ENCODE data around the gene C6. TPM values are rescaled to one million over a fixed set of nuclear protein-coding genes. Genes with fewer than 3 reads are reported as not detected.
"Not testable (repeated sequence)": the region's sequence is repeated elsewhere in the genome, so short reads cannot be mapped to it uniquely, and the experiment has no call there.

Gene C6
- total and polyA plus RNA-seq, 7 donors = 0.41 to 5.3 (median 1.9) TPM

DNA sequence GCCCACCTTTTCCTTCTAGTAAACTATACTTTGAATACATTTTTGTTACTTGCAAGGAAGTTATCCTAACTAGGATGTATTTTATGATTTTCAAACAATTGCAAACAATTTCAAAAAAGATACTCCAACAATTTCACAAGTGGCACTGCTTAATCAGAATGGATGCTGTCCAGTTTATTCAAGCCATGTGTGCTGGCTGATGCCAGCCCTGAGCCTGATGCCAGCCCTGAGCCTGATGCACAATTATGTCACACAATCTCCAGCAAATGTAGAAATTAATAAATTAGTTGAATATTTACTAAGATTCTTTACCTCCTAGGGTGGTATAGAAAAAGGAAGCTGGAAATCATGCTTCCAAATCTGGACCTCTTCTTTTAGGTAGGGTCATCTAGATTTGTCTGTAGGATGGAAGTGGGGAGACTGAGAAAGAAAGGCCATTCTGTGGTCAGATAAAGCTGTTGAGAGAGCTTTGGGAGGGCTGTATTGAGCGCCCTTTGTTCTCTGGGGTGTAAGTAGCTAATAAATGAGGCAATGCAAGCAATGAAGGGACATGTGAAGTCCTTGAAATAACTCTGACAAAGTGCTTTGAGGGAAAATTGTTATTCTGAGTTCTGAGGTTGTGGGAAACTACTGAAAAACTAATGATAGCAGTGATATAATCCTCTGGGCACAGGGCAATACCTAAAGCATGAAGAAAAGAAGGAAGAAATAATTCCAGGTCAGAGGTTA, 5.8 kb upstream of the C6 start:
- Histone ChIP-seq H3K27ac (peak overlapping the region; percentile 1 to 49 (median 46)), H3K36me3 (no peaks in the 10 kb centered on the region), H3K4me1 (no peaks in the 10 kb centered on the region), H3K27me3 (no peaks in the 10 kb centered on the region), H3K9me3 (no peaks in the 10 kb centered on the region), H3K4me3 (no peak overlapping the region)
- TF ChIP-seq, protein P1, sequence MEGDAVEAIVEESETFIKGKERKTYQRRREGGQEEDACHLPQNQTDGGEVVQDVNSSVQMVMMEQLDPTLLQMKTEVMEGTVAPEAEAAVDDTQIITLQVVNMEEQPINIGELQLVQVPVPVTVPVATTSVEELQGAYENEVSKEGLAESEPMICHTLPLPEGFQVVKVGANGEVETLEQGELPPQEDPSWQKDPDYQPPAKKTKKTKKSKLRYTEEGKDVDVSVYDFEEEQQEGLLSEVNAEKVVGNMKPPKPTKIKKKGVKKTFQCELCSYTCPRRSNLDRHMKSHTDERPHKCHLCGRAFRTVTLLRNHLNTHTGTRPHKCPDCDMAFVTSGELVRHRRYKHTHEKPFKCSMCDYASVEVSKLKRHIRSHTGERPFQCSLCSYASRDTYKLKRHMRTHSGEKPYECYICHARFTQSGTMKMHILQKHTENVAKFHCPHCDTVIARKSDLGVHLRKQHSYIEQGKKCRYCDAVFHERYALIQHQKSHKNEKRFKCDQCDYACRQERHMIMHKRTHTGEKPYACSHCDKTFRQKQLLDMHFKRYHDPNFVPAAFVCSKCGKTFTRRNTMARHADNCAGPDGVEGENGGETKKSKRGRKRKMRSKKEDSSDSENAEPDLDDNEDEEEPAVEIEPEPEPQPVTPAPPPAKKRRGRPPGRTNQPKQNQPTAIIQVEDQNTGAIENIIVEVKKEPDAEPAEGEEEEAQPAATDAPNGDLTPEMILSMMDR (IDR thresholded peaks at IDR 0.05) = no peak
- no peak for TF ChIP-seq POLR2AphosphoS5 (IDR thresholded peaks at IDR 0.05)
- DNase-seq = no peak
- intact Hi-C loops (cut with DNase I) = no loop called here
- WGBS, 2 donors = 69 to 84% methylated on average over 1 of the region's 1 CpG

DNA sequence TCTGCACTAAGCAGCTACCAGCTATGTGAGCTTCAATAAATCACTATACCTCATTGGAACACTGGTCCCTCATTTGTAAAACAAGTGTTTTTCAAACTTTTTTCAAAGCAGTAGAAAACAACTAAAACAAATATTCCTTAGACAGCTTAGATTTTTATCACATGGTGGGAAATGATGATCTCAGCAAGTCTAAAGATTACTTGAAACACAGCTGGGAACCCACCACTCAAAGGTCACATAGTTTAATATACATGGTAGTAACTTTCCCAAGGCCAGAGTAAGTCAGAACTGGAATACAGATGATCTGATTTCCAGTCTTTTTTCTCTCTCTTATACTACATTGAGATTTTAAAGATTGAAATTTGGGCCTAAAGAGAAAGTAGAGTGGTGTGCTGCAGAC, 850 bp upstream of the C6 start:
- no peaks in the 10 kb centered on the region for H3K27me3 ChIP-seq
- H3K27ac ChIP-seq = no peak overlapping the region
- no peak overlapping the region for H3K4me3 ChIP-seq
- no peaks in the 10 kb centered on the region for H3K4me1 ChIP-seq
- no peak for TF ChIP-seq EP300 (IDR thresholded peaks at IDR 0.05)
- TF ChIP-seq, protein P1 (IDR thresholded peaks at IDR 0.05) = no peak
- TF ChIP-seq POLR2AphosphoS5 (IDR thresholded peaks at IDR 0.05) = no peak
- TF ChIP-seq POLR2A (IDR thresholded peaks at IDR 0.05) = no peak
- H3K36me3 ChIP-seq = no peaks in the 10 kb centered on the region
- DNase-seq = no peak
- intact Hi-C loops (cut with DNase I) = no loop called here
- H3K9me3 ChIP-seq = no peaks in the 10 kb centered on the region

DNA sequence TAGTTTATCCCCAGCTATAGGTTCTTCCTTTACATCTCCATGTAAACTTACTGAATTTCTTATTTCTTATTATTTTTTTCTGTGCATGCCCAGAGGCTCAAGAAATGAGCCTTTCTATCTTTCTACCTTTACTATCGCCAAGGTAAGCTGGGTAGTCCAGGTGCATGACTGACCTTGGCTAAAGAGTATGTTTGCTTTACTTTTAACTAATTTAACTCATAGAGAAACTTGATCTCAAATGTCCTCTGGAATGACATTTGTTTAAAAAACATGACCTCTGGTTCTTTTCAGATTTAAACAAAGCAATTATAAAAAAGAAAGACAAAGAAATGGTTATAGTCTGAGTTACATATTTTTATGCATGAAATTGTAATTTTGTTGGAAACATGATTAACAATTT, 397 bp downstream of the C6 start:
- H3K4me3 ChIP-seq = no peak overlapping the region
- H3K27me3 ChIP-seq = no peaks in the 10 kb centered on the region
- no peaks in the 10 kb centered on the region for H3K9me3 ChIP-seq
- intact Hi-C loops (cut with DNase I) = no loop called here
- no peaks in the 10 kb centered on the region for H3K4me1 ChIP-seq
- WGBS, 2 donors = 21 to 67% methylated on average over 1 of the region's 1 CpG
- H3K36me3 ChIP-seq = no peaks in the 10 kb centered on the region
- TF ChIP-seq POLR2AphosphoS5 (IDR thresholded peaks at IDR 0.05) = no peak
- TF ChIP-seq, protein P1 (IDR thresholded peaks at IDR 0.05) = no peak
- no peak for TF ChIP-seq EP300 (IDR thresholded peaks at IDR 0.05)
- TF ChIP-seq POLR2A (IDR thresholded peaks at IDR 0.05) = no peak
- DNase-seq = no peak
- no peak overlapping the region for H3K27ac ChIP-seq

DNA sequence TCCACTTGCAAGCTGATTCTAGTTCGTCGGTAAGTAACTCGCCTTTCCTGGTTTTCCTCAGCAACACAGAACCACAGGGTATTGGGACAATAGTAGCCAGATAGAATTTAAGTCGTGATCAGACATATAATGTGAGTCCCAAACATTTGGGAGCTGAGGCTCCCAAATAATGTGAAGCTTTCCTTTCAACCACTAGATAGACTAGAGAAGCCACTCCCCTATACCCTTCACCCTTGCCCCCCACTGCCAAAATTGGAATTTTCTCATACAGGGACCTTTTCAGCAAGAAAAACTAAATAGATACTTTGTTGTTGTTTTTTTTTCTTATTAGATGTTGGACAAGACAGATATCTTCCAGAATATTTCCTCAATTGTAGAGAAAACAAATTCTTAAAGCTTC, 1.9 kb downstream of the C6 start:
- Histone ChIP-seq H3K4me1 (no peaks in the 10 kb centered on the region), H3K4me3 (no peak overlapping the region), H3K27me3 (no peaks in the 10 kb centered on the region), H3K9me3 (no peaks in the 10 kb centered on the region), H3K36me3 (no peaks in the 10 kb centered on the region), H3K27ac (no peak overlapping the region)
- no peak for DNase-seq
- TF ChIP-seq POLR2AphosphoS5 (IDR thresholded peaks at IDR 0.05) (no peak), EP300 (IDR thresholded peaks at IDR 0.05) (no peak), POLR2A (IDR thresholded peaks at IDR 0.05) (no peak)
- TF ChIP-seq, protein P1 (IDR thresholded peaks at IDR 0.05) = no peak
- intact Hi-C loops (cut with DNase I) = no loop called here
- WGBS, 2 donors = 91 to 95% methylated on average over 4 of the region's 4 CpGs

DNA sequence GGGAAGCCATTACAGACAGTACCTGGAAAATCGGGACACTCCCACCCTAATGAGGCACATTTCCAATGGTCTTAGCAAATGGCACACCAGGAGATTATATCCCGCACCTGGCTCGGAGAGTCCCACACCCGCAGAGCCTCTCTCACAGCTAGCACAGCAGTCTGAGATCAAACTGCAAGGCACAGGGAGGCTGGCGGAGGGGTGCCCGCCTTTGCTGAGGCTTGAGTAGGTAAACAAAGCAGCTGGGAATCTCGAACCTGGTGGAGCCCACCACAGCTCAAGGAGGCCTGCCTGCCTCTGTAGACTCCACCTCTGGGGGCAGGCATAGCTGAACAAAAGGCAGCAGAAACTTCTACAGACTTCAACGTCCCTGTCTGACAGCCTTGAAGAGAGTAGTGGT, 7.9 kb downstream of the C6 start:
- intact Hi-C loops (cut with DNase I); H3K4me3 ChIP-seq; H3K9me3 ChIP-seq; H3K27ac ChIP-seq; DNase-seq; H3K27me3 ChIP-seq; H3K36me3 ChIP-seq; H3K4me1 ChIP-seq: not testable (repeated sequence)
- 90 to 93% methylated on average over 8 of the region's 8 CpGs for WGBS, 2 donors

Data from sigmoid colon (tissue), 7 donors.